Measurements from ENCODE around the gene NR1D1.

DNA sequence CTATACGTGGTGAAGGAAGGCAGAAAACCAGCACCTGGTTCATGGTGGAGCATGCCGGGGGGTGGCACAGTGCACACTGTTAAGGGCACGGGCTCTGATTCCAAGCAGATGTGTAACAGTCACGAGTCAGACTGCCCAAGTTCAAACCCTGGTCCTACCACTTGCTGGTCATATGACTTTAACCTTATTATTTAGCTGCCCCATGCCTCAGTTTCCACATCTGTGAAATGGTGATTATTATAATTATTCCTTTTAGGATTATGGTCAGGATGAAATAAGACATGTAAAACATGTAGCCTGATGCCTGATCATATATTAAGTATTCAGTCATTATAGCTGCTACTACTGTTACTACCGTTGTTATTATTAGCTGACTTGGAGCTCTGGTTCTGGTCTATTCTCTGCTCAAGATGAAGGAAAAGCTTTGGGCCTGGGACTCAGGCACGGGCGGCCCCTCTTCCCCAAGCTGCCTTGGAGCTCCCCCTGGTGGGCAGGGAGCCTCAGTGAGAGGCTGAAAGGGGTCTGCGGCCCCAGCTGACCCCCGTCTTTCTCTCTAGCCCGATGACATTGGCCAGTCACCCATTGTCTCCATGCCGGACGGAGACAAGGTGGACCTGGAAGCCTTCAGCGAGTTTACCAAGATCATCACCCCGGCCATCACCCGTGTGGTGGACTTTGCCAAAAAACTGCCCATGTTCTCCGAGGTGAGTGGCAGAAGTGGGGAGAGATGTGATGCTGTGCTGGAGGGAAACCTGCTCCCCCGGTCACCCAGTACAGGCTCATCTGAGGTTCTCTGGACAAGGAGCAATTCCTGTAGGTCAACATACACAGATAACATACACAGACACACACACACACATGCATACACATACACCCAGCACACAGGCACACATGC lies 14.0 kb downstream of the NR1D1 start:
- TF ChIP-seq, protein P1, sequence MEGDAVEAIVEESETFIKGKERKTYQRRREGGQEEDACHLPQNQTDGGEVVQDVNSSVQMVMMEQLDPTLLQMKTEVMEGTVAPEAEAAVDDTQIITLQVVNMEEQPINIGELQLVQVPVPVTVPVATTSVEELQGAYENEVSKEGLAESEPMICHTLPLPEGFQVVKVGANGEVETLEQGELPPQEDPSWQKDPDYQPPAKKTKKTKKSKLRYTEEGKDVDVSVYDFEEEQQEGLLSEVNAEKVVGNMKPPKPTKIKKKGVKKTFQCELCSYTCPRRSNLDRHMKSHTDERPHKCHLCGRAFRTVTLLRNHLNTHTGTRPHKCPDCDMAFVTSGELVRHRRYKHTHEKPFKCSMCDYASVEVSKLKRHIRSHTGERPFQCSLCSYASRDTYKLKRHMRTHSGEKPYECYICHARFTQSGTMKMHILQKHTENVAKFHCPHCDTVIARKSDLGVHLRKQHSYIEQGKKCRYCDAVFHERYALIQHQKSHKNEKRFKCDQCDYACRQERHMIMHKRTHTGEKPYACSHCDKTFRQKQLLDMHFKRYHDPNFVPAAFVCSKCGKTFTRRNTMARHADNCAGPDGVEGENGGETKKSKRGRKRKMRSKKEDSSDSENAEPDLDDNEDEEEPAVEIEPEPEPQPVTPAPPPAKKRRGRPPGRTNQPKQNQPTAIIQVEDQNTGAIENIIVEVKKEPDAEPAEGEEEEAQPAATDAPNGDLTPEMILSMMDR (IDR thresholded peaks at IDR 0.05), result peak; percentile 72 to 87 (median 83)
- TF ChIP-seq POLR2AphosphoS5 (IDR thresholded peaks at IDR 0.05) (no peak), POLR2A (IDR thresholded peaks at IDR 0.05) (no peak)
